ENCODE results near the gene ARHGAP9.
"Not testable (repeated sequence)": the region's sequence is repeated elsewhere in the genome, so short reads cannot be mapped to it uniquely, and the experiment has no call there.

ARHGAP9 gene

GRCh38 chr12:57434517-57435223 is 45.0 kb downstream of the ARHGAP9 start, which contains the start of gene INHBC:
Gene INHBC, plus strand, starts transcription at chr12:57434784. Its CDS starts 103 bp downstream, at chr12:57434887.
- no peak for DNase-seq (ENCODE audit: low read depth)

- no peak for DNase-seq (ENCODE audit: low read depth)
Observed at GRCh38 chr12:57433370-57433769, 46.3 kb downstream of the ARHGAP9 start.

GRCh38 chr12:57431654-57432188 is 47.9 kb downstream of the ARHGAP9 start:
- no peak for DNase-seq (ENCODE audit: low read depth)

GRCh38 chr12:57430931-57431566 is 48.6 kb downstream of the ARHGAP9 start, which contains the start of gene R3HDM2:
Gene R3HDM2, minus strand, starts transcription at chr12:57431043. Its CDS starts 120,615 bp downstream, at chr12:57310428.
- peak; percentile 94 for DNase-seq (ENCODE audit: low read depth)

GRCh38 chr12:57430112-57430930 is 49.3 kb downstream of the ARHGAP9 start:
- DNase-seq (ENCODE audit: low read depth), result peak; percentile 40

- peak; percentile 31 for DNase-seq (ENCODE audit: low read depth)
Observed at GRCh38 chr12:57429473-57430111, 50.1 kb downstream of the ARHGAP9 start.

- no peak for DNase-seq (ENCODE audit: low read depth)
Observed at GRCh38 chr12:57428965-57429364, 50.7 kb downstream of the ARHGAP9 start.

GRCh38 chr12:57426948-57427347 is 52.7 kb downstream of the ARHGAP9 start:
- DNase-seq (ENCODE audit: low read depth), result not testable (repeated sequence)
